ENCODE data around the gene BANP. TPM values are rescaled to one million over a fixed set of nuclear protein-coding genes. Genes with fewer than 3 reads are reported as not detected.
"Not testable (repeated sequence)": the region's sequence is repeated elsewhere in the genome, so short reads cannot be mapped to it uniquely, and the experiment has no call there.

Gene BANP
- total and polyA plus RNA-seq, 2 donors (not counting 3 experiments of a cell fraction or from before 2014, with no cell fraction given): 22.4 to 33.8 TPM

- DNase-seq (ENCODE audit: low read depth, low spot score); H3K36me3 ChIP-seq (ENCODE audit: control insufficient read depth in 2 of 2, extremely low read depth in 1 of 2, insufficient read depth in 2 of 2, low read length in 2 of 2); H3K4me1 ChIP-seq (ENCODE audit: control insufficient read depth, extremely low read depth, insufficient read depth, low read length); H3K79me2 ChIP-seq (ENCODE audit: control insufficient read depth, insufficient read depth, low read length); dilution Hi-C loops (cut with MboI; ENCODE audit: extremely low pct_ligation_motif_present, low sequenced_read_pairs); H3K27ac ChIP-seq (ENCODE audit: insufficient read depth, low read depth, low read length); H3K9ac ChIP-seq (replicated peaks; ENCODE audit: extremely low read depth, insufficient read depth, low read length); H4K20me1 ChIP-seq (replicated peaks; ENCODE audit: control insufficient read depth, extremely low read depth, insufficient read depth, low read length); H3K4me2 ChIP-seq (ENCODE audit: insufficient read depth, low read length); H3K4me3 ChIP-seq (replicated peaks in 1 of 3; ENCODE audit: insufficient read depth in 1 of 3, low read depth in 1 of 3, low read length in 3 of 3); POLR2A ChIA-PET; H3K27me3 ChIP-seq (ENCODE audit: control insufficient read depth in 2 of 2, insufficient read depth in 2 of 2, low read length in 2 of 2); FAIRE-seq; H3K9me3 ChIP-seq (replicated peaks; ENCODE audit: control insufficient read depth, insufficient read depth, low read length); H3K9me1 ChIP-seq (replicated peaks; ENCODE audit: control insufficient read depth, extremely low read depth, insufficient read depth, low read length); BruUV-seq (replicated peaks); H2AFZ ChIP-seq (ENCODE audit: low read depth, low read length); CTCF ChIA-PET; intact Hi-C loops (cut with micrococcal nuclease): not testable (repeated sequence)
Observed at GRCh38 chr16:88035884-88036639, 84.8 kb downstream of the BANP start.

GRCh38 chr16:88036640-88036996 lies 85.4 kb downstream of the BANP start:
- H3K4me1 ChIP-seq (ENCODE audit: control insufficient read depth, extremely low read depth, insufficient read depth, low read length); H3K9ac ChIP-seq (replicated peaks; ENCODE audit: extremely low read depth, insufficient read depth, low read length); DNase-seq (ENCODE audit: low read depth, low spot score); intact Hi-C loops (cut with micrococcal nuclease); POLR2A ChIA-PET; H4K20me1 ChIP-seq (replicated peaks; ENCODE audit: control insufficient read depth, extremely low read depth, insufficient read depth, low read length); H3K36me3 ChIP-seq (ENCODE audit: control insufficient read depth in 2 of 2, extremely low read depth in 1 of 2, insufficient read depth in 2 of 2, low read length in 2 of 2); H3K4me3 ChIP-seq (replicated peaks in 1 of 3; ENCODE audit: insufficient read depth in 1 of 3, low read depth in 1 of 3, low read length in 3 of 3); H3K27me3 ChIP-seq (ENCODE audit: control insufficient read depth in 2 of 2, insufficient read depth in 2 of 2, low read length in 2 of 2); H3K27ac ChIP-seq (ENCODE audit: insufficient read depth, low read depth, low read length); dilution Hi-C loops (cut with MboI; ENCODE audit: extremely low pct_ligation_motif_present, low sequenced_read_pairs); H2AFZ ChIP-seq (ENCODE audit: low read depth, low read length); H3K79me2 ChIP-seq (ENCODE audit: control insufficient read depth, insufficient read depth, low read length); BruUV-seq (replicated peaks); H3K9me3 ChIP-seq (replicated peaks; ENCODE audit: control insufficient read depth, insufficient read depth, low read length); H3K4me2 ChIP-seq (ENCODE audit: insufficient read depth, low read length); H3K9me1 ChIP-seq (replicated peaks; ENCODE audit: control insufficient read depth, extremely low read depth, insufficient read depth, low read length); FAIRE-seq; CTCF ChIA-PET: not testable (repeated sequence)

- H3K9me1 ChIP-seq (replicated peaks; ENCODE audit: control insufficient read depth, extremely low read depth, insufficient read depth, low read length); H3K36me3 ChIP-seq (ENCODE audit: control insufficient read depth in 2 of 2, extremely low read depth in 1 of 2, insufficient read depth in 2 of 2, low read length in 2 of 2); H3K27ac ChIP-seq (ENCODE audit: insufficient read depth, low read depth, low read length); intact Hi-C loops (cut with micrococcal nuclease); H3K9me3 ChIP-seq (replicated peaks; ENCODE audit: control insufficient read depth, insufficient read depth, low read length); H3K4me2 ChIP-seq (ENCODE audit: insufficient read depth, low read length); POLR2A ChIA-PET; CTCF ChIA-PET; H3K4me1 ChIP-seq (ENCODE audit: control insufficient read depth, extremely low read depth, insufficient read depth, low read length); H3K9ac ChIP-seq (replicated peaks; ENCODE audit: extremely low read depth, insufficient read depth, low read length); H3K27me3 ChIP-seq (ENCODE audit: control insufficient read depth in 2 of 2, insufficient read depth in 2 of 2, low read length in 2 of 2); H4K20me1 ChIP-seq (replicated peaks; ENCODE audit: control insufficient read depth, extremely low read depth, insufficient read depth, low read length); dilution Hi-C loops (cut with MboI; ENCODE audit: extremely low pct_ligation_motif_present, low sequenced_read_pairs); BruUV-seq (replicated peaks); H3K79me2 ChIP-seq (ENCODE audit: control insufficient read depth, insufficient read depth, low read length); FAIRE-seq; DNase-seq (ENCODE audit: low read depth, low spot score); H3K4me3 ChIP-seq (replicated peaks in 1 of 3; ENCODE audit: insufficient read depth in 1 of 3, low read depth in 1 of 3, low read length in 3 of 3); H2AFZ ChIP-seq (ENCODE audit: low read depth, low read length): not testable (repeated sequence)
Observed at GRCh38 chr16:88037359-88037758, 86.1 kb downstream of the BANP start.

GRCh38 chr16:88037876-88038525 lies 86.8 kb downstream of the BANP start:
- H3K4me2 ChIP-seq (ENCODE audit: insufficient read depth, low read length); H3K9me3 ChIP-seq (replicated peaks; ENCODE audit: control insufficient read depth, insufficient read depth, low read length); H3K27ac ChIP-seq (ENCODE audit: insufficient read depth, low read depth, low read length); H3K9ac ChIP-seq (replicated peaks; ENCODE audit: extremely low read depth, insufficient read depth, low read length); FAIRE-seq; intact Hi-C loops (cut with micrococcal nuclease); BruUV-seq (replicated peaks); H3K27me3 ChIP-seq (ENCODE audit: control insufficient read depth in 2 of 2, insufficient read depth in 2 of 2, low read length in 2 of 2); CTCF ChIA-PET; dilution Hi-C loops (cut with MboI; ENCODE audit: extremely low pct_ligation_motif_present, low sequenced_read_pairs); H3K4me3 ChIP-seq (replicated peaks in 1 of 3; ENCODE audit: insufficient read depth in 1 of 3, low read depth in 1 of 3, low read length in 3 of 3); H3K4me1 ChIP-seq (ENCODE audit: control insufficient read depth, extremely low read depth, insufficient read depth, low read length); H2AFZ ChIP-seq (ENCODE audit: low read depth, low read length); POLR2A ChIA-PET; DNase-seq (ENCODE audit: low read depth, low spot score); H3K9me1 ChIP-seq (replicated peaks; ENCODE audit: control insufficient read depth, extremely low read depth, insufficient read depth, low read length); H3K79me2 ChIP-seq (ENCODE audit: control insufficient read depth, insufficient read depth, low read length); H4K20me1 ChIP-seq (replicated peaks; ENCODE audit: control insufficient read depth, extremely low read depth, insufficient read depth, low read length); H3K36me3 ChIP-seq (ENCODE audit: control insufficient read depth in 2 of 2, extremely low read depth in 1 of 2, insufficient read depth in 2 of 2, low read length in 2 of 2): not testable (repeated sequence)

Measured in endothelial cell of umbilical vein (primary cell).